PC-3 (cell line): ENCODE data around the gene INTS6L. TPM values are rescaled to one million over a fixed set of nuclear protein-coding genes. Genes with fewer than 3 reads are reported as not detected.

Experiments used
- ATAC-seq: fragments of 200-7000 bp; cut with Tn5 transposase; 2 replicates; pipeline ENCODE4 v1.9.1; 2020; ENCODE audit warnings: mild to moderate bottlenecking, moderate library complexity
- BruUV-seq: library from RNA; stranded (reverse); fragments of 400-500 nt; replicated peaks from 2 replicates; lab custom pipeline; 2021; lab: Mats Ljungman, UMichigan
- CTCF ChIA-PET: fragments of 300-600 bp; sonication (Branson Sonifier 250); formaldehyde crosslinking; loops from one replicate; lab custom pipeline; 2022; ENCODE audit warnings: antibody characterized with exemption; lab: Charles Lee
- POLR2A ChIA-PET: fragments of 300-600 bp; sonication (Branson Sonifier 250); formaldehyde crosslinking; loops from one replicate; lab custom pipeline; 2022; ENCODE audit warnings: antibody characterized with exemption; ENCODE audit not compliant: unreplicated experiment; lab: Charles Lee
- DNase-seq: peaks from one replicate; pipeline ENCODE4 v3.0.0-alpha.2; 2015
- H2AFZ ChIP-seq: fragments of 300-600 bp; sonication (generic); 2 replicates; pipeline ENCODE4 v1.6.0; 2016; ENCODE audit warnings: antibody characterized with exemption, low read length
- H3F3A ChIP-seq: fragments of 300-600 bp; sonication (generic); one replicate; pipeline ENCODE4 v1.6.0; 2017; ENCODE audit warnings: antibody characterized with exemption, low read length, control low read depth, mild to moderate bottlenecking; ENCODE audit not compliant: unreplicated experiment
- H3K27ac ChIP-seq: fragments of 300-600 bp; sonication (generic); 2 replicates; pipeline ENCODE4 v1.5.1; 2016; ENCODE audit warnings: mild to moderate bottlenecking, low read length
- H3K27me3 ChIP-seq: fragments of 300-600 bp; sonication (generic); 2 replicates; pipeline ENCODE4 v1.6.1; 2016; ENCODE audit warnings: low read length, mixed read lengths
- H3K36me3 ChIP-seq: fragments of 300-600 bp; sonication (generic); 2 replicates; pipeline ENCODE4 v1.6.1; 2016; ENCODE audit warnings: low read depth, mixed run types, low read length, mixed read lengths
- H3K4me1 ChIP-seq: fragments of 300-600 bp; sonication (generic); 2 replicates; pipeline ENCODE4 v1.5.1; 2016; ENCODE audit warnings: low read length; ENCODE audit not compliant: insufficient read depth
- H3K4me2 ChIP-seq: fragments of 300-600 bp; sonication (generic); 2 replicates; pipeline ENCODE4 v1.6.0; 2016; ENCODE audit warnings: low read length
- H3K4me3 ChIP-seq: fragments of 300-600 bp; sonication (generic); 2 replicates; pipeline ENCODE4 v1.5.1; 2016; ENCODE audit warnings: mild to moderate bottlenecking, low read length, mixed read lengths
- H3K79me2 ChIP-seq: fragments of 300-600 bp; sonication (generic); 2 replicates; pipeline ENCODE4 v1.6.1; 2017; ENCODE audit warnings: low read length, mixed read lengths
- H3K9ac ChIP-seq: fragments of 300-600 bp; sonication (generic); 2 replicates; pipeline ENCODE4 v1.6.0; 2016; ENCODE audit warnings: mild to moderate bottlenecking, low read length
- H3K9me2 ChIP-seq: fragments of 300-600 bp; sonication (generic); replicated peaks from 2 replicates; pipeline ENCODE4 v1.6.1; 2016; ENCODE audit warnings: mixed run types, low read length, mixed read lengths
- H3K9me3 ChIP-seq: fragments of 300-600 bp; sonication (generic); 2 replicates; pipeline ENCODE4 v1.6.1; 2016; ENCODE audit warnings: low read length, mixed read lengths
- H4K20me1 ChIP-seq: fragments of 300-600 bp; sonication (generic); 2 replicates; pipeline ENCODE4 v1.6.1; 2016; ENCODE audit warnings: low read length, mixed read lengths
- EZH2 ChIP-seq: fragments of 300-600 bp; sonication (generic); IDR thresholded peaks from one replicate; pipeline ENCODE4 v1.6.1; 2017; ENCODE audit warnings: antibody characterized with exemption, mild to moderate bottlenecking, low read length; ENCODE audit not compliant: unreplicated experiment
- EZH2phosphoT487 ChIP-seq: fragments of 300-600 bp; sonication (generic); IDR thresholded peaks from 2 replicates; pipeline ENCODE4 v1.6.1; 2018; ENCODE audit warnings: mild to moderate bottlenecking, antibody characterized with exemption, low read length, borderline replicate concordance
- intact Hi-C: fragments of 100-400 bp; cut with micrococcal nuclease; formaldehyde crosslinking; loops from 2 replicates; pipeline ENCODE4 v1.9.0; 2023
- total RNA-seq: library from RNA; depleted of rRNA; stranded (reverse); fragments of >200 nt; gene quantifications from 2 replicates; pipeline ENCODE4 v1.2.3, GENCODE V29; 2014; rRNA removed
- TF ChIP-seq, protein P1 (sequence below): fragments of 300-600 bp; sonication (generic); conservative IDR thresholded peaks from 2 replicates; pipeline ENCODE4 v1.5.1; 2017; ENCODE audit warnings: antibody characterized with exemption, low read depth, mild to moderate bottlenecking, low read length

Gene INTS6L
- total RNA-seq, 1 experiment from 2014 or later: 4.1 TPM

DNA sequence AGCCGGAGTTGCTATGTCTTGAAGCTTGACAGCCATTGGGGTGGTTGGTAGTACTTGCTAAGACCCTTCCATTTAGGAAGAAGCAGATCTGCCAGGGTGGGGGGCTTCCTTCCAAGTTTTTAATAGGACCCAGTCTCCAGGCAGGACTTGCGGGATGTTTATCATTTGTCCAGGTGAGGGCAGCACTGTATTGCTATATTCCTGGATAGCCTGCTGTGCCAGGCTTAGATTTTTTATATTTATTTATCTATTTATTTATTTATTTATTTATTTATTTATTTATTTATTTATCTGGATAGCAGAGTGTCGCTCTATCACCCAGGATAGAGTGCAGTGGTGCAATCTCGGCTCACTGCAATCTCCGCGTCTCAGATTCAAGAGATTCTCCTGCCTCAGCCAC is 105.5 kb downstream of the INTS6L start:
- H3K9ac ChIP-seq: no peak overlapping the region
- no peak overlapping the region for H2AFZ ChIP-seq
- H3K4me2 ChIP-seq: no peak overlapping the region
- H3K79me2 ChIP-seq: no peaks in the 10 kb centered on the region
- no TSS peak for BruUV-seq
- H3K27me3 ChIP-seq: no peaks in the 10 kb centered on the region
- ChIA-PET CTCF (interaction anchor here (0.7 kb wide), 1 partner anchor 170 kb away, joined by 3 read pairs; no protein-coding TSS in a partner anchor), POLR2A (no interaction called here)
- H3F3A ChIP-seq: no peaks in the 10 kb centered on the region
- no peak overlapping the region for H3K4me3 ChIP-seq
- ATAC-seq (peak; percentile 49; the same call in 1 of the 2 replicates), DNase-seq (peak; percentile 39)
- H4K20me1 ChIP-seq: no peaks in the 10 kb centered on the region
- H3K9me2 ChIP-seq: no peaks in the 10 kb centered on the region
- H3K9me3 ChIP-seq: no peaks in the 10 kb centered on the region
- no peak overlapping the region for H3K27ac ChIP-seq
- intact Hi-C loops: loop anchor here (1.0 to 5.0 kb wide), 2 partner anchors 142 to 306 kb away; no protein-coding TSS in a partner anchor
- no peaks in the 10 kb centered on the region for H3K4me1 ChIP-seq
- H3K36me3 ChIP-seq: no peaks in the 10 kb centered on the region
- TF ChIP-seq EZH2 (no peak), EZH2phosphoT487 (no peak)
- TF ChIP-seq, protein P1, sequence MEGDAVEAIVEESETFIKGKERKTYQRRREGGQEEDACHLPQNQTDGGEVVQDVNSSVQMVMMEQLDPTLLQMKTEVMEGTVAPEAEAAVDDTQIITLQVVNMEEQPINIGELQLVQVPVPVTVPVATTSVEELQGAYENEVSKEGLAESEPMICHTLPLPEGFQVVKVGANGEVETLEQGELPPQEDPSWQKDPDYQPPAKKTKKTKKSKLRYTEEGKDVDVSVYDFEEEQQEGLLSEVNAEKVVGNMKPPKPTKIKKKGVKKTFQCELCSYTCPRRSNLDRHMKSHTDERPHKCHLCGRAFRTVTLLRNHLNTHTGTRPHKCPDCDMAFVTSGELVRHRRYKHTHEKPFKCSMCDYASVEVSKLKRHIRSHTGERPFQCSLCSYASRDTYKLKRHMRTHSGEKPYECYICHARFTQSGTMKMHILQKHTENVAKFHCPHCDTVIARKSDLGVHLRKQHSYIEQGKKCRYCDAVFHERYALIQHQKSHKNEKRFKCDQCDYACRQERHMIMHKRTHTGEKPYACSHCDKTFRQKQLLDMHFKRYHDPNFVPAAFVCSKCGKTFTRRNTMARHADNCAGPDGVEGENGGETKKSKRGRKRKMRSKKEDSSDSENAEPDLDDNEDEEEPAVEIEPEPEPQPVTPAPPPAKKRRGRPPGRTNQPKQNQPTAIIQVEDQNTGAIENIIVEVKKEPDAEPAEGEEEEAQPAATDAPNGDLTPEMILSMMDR: peak; percentile 37; the same call in 1 of the 2 replicates

DNA sequence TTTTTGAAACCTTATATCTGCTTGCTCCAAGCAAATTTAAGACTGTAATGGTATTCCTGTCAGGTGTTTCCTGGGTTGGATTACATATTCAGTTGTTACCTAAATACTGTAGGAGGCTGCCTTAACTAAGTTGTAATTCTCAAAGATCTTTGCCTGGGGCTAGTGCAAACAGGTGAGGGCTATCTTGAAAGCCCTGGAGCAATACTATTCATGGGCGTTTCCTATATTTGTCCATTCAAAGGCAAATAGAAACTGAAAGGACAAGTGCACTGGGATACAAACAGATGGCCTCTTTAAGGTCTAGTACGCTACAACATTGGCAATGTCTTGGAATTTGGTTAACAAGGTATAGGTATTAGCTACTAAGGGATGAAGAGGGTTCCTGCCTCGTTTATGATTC is 108.9 kb downstream of the INTS6L start:
- Histone ChIP-seq H3K36me3 (no peaks in the 10 kb centered on the region), H3K9me3 (no peaks in the 10 kb centered on the region), H4K20me1 (no peaks in the 10 kb centered on the region), H3K4me1 (no peaks in the 10 kb centered on the region), H3K9ac (no peak overlapping the region), H3K27ac (no peak overlapping the region), H2AFZ (no peak overlapping the region), H3K4me2 (no peak overlapping the region), H3F3A (no peaks in the 10 kb centered on the region), H3K79me2 (no peaks in the 10 kb centered on the region), H3K9me2 (no peaks in the 10 kb centered on the region), H3K4me3 (no peak overlapping the region), H3K27me3 (peaks cover 11% of the 10 kb centered on the region; the same call in 1 of the 2 replicates)
- TF ChIP-seq EZH2phosphoT487 (no peak), EZH2 (no peak)
- TF ChIP-seq, protein P1: no peak
- ChIA-PET POLR2A (no interaction called here), CTCF (no interaction called here)
- no TSS peak for BruUV-seq
- DNase-seq (no peak), ATAC-seq (no peak)
- intact Hi-C loops: loop anchor here (5.0 kb wide), 1 partner anchor 303 kb away; no protein-coding TSS in a partner anchor

Other genes with a start within 250 kb of the INTS6L start
- gene ETDC, start 211.2 kb upstream of the INTS6L start, total RNA-seq: not detected in 2 replicates
- gene ZNF75D, start 176.6 kb upstream of the INTS6L start, total RNA-seq: 6.5 and 9.3 TPM in 2 replicates
- 3.3 and 3.6 TPM in 2 replicates for gene ZNF449, start 175.9 kb upstream of the INTS6L start, total RNA-seq
- gene SMIM10L2A, start 98.7 kb upstream of the INTS6L start, total RNA-seq: 0.73 and 1.4 TPM in 2 replicates
- gene CT45A1, start 193.0 kb downstream of the INTS6L start, total RNA-seq: not detected in 2 replicates
- gene CT45A3, start 247.5 kb downstream of the INTS6L start, total RNA-seq: not detected in 2 replicates